ENCODE data around the gene RNF144A. TPM values are rescaled to one million over a fixed set of nuclear protein-coding genes. Genes with fewer than 3 reads are reported as not detected.

RNF144A gene
- total and polyA plus RNA-seq, 5 donors = 4.7 to 14.3 (median 10.3) TPM

- whole genome bisulfite sequencing = 62% methylated on average over 9 of the region's 9 CpGs
- no peak overlapping the region for H3K4me3 ChIP-seq (ENCODE audit: low read length)
- ATAC-seq = peak; percentile 84 to 88
- H3K27me3 ChIP-seq (ENCODE audit: control insufficient read depth, insufficient read depth) = no peaks in the 10 kb centered on the region
- peak; percentile 65 to 91 (median 84) for DNase-seq
- intact Hi-C loops (cut with DNase I) = no loop called here
- no peak overlapping the region for H3K27ac ChIP-seq (ENCODE audit: low read length)
- H3K4me1 ChIP-seq (ENCODE audit: control insufficient read depth, insufficient read depth, low read length) = peaks cover 6% of the 10 kb centered on the region
- H3K9me3 ChIP-seq (ENCODE audit: control insufficient read depth, low read length) = no peaks in the 10 kb centered on the region
These were observed 60.0 kb downstream of the RNF144A start for GRCh38 chr2:6977113-6977741.

GRCh38 chr2:6977786-6978185 lies 60.6 kb downstream of the RNF144A start:
- Histone ChIP-seq H3K9me3 (ENCODE audit: control insufficient read depth, low read length) (no peaks in the 10 kb centered on the region), H3K4me3 (ENCODE audit: low read length) (no peak overlapping the region), H3K4me1 (ENCODE audit: control insufficient read depth, insufficient read depth, low read length) (peaks cover 7% of the 10 kb centered on the region), H3K27ac (ENCODE audit: low read length) (no peak overlapping the region), H3K27me3 (ENCODE audit: control insufficient read depth, insufficient read depth) (no peaks in the 10 kb centered on the region)
- intact Hi-C loops (cut with DNase I) = no loop called here
- ATAC-seq (no peak), DNase-seq (no peak)
- 84% methylated on average over 4 of the region's 4 CpGs for WGBS

DNA sequence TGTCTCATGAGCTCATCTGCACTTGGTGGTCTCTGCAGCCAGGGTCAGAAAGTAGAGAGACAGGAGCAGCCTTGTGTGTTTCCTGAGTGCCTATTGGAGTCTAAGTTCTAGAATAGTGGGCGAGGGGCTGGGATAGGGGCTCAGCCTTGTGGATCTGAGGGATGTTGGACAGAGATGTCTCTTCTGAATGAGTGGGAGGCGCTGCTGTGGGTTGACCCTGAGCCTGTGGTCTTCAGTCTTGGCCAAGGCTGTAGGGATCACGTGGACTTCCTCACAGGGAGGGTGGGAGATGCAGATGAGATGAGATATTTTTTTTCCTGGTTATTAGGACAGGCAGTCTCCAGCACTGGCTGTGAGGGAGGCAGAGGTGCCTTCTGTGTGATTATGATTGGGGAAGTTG lies 61.8 kb downstream of the RNF144A start:
- no peak for ATAC-seq
- no peaks in the 10 kb centered on the region for H3K9me3 ChIP-seq (ENCODE audit: control insufficient read depth, low read length)
- no peaks in the 10 kb centered on the region for H3K27me3 ChIP-seq (ENCODE audit: control insufficient read depth, insufficient read depth)
- H3K4me3 ChIP-seq (ENCODE audit: low read length) = no peak overlapping the region
- no peak for DNase-seq
- 87% methylated on average over 3 of the region's 3 CpGs for WGBS
- no peak overlapping the region for H3K27ac ChIP-seq (ENCODE audit: low read length)
- H3K4me1 ChIP-seq (ENCODE audit: control insufficient read depth, insufficient read depth, low read length) = peaks cover 19% of the 10 kb centered on the region
- intact Hi-C loops (cut with DNase I) = no loop called here

- no peak for DNase-seq
- Histone ChIP-seq H3K27ac (ENCODE audit: low read length) (peak overlapping the region; percentile 25), H3K27me3 (ENCODE audit: control insufficient read depth, insufficient read depth) (no peaks in the 10 kb centered on the region), H3K4me3 (ENCODE audit: low read length) (no peak overlapping the region), H3K9me3 (ENCODE audit: control insufficient read depth, low read length) (no peaks in the 10 kb centered on the region), H3K4me1 (ENCODE audit: control insufficient read depth, insufficient read depth, low read length) (peaks cover 26% of the 10 kb centered on the region)
- 63% methylated on average over 5 of the region's 5 CpGs for WGBS
- ATAC-seq = no peak
- intact Hi-C loops (cut with DNase I) = no loop called here
These were observed 65.2 kb downstream of the RNF144A start for GRCh38 chr2:6982449-6982848.

DNA sequence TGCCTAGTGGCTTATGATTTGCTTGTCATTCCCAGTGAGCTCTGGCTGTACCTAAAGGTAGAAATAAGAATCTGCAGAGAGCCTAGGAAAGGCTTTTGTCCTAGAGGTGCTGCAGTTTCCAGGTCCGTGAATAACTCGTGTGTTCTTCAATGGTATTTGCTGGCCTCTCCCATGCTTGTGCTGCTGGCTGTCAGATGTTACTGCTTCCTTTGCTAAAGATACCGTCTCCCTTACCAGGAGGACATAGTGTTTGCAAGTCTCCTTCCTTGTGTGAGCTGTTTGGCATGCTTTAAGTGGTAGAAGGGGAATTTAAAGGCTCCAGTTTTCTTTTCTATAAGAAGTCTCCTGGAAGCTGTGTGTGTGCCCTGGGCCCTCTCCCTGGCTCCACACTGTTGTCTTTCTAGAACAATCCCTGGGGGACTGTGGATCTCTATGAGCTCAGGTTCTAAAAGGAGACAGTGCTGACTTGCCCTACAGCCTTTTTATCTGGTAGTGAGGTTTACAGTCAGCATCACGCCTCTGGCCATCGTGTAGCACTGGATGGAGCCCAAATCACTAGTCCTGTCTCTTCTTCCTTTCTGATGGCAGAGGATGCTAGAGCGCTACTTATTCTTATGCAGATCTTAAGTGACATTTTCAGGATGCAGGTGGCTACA lies 65.8 kb downstream of the RNF144A start:
- intact Hi-C loops (cut with DNase I) = no loop called here
- peak; percentile 29 to 63 for ATAC-seq
- Histone ChIP-seq H3K9me3 (ENCODE audit: control insufficient read depth, low read length) (no peaks in the 10 kb centered on the region), H3K27me3 (ENCODE audit: control insufficient read depth, insufficient read depth) (no peaks in the 10 kb centered on the region), H3K4me3 (ENCODE audit: low read length) (no peak overlapping the region), H3K27ac (ENCODE audit: low read length) (peak overlapping the region; percentile 25), H3K4me1 (ENCODE audit: control insufficient read depth, insufficient read depth, low read length) (peaks cover 24% of the 10 kb centered on the region)
- 28% methylated on average over 6 of the region's 6 CpGs for WGBS
- DNase-seq = no peak

DNA sequence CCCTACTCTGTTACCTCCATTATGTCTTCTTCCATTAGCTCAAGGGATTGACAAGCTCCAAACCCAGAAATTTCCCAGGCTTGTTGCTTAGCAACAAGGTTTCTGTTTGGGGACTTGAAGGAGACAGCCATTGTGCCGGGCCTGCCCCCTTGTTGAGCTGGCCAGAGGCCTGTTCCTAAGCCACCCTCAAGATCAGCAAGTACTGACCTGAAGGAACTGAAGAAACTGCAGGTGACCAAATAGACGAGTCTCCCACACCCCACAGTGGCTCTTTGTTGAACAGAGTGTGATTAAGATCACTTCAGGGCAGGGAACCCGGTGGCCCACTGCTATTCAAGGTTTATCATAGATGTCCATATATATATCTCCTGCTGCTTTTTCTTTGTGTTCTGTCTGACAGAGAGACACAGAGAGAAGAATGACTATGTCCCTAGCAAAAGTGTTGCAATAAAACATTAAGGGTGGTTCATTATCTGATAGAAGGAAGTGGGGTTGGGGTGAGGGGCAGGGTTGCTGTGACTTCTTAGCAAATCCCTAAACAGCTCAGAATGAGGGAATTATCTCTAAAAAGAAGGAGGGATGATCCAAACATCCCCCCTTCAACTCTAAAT lies 69.2 kb downstream of the RNF144A start:
- WGBS = 31% methylated on average over 3 of the region's 3 CpGs
- ATAC-seq = peak; percentile 51

DNA sequence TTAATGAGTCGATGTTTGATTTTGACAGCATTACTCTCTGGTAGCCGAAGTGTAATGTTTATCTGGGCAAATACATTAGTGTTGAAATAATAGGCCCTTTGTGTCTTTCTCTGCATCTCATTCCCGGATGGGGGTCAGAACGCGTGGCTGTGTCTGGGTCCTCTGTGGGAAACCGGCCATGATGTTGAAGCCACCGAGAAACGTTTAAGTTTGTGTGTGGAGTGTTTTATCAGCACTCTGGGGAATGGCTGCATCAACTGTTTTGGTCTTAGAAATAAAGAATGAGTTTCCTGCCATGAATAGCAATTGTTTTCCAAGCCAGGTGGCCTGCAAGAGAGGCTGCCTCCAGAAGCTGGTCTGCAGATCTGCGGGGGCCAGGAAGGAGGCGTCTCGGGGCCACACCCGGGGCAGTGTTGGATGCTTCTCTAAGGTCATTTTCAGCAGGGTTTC lies 69.7 kb downstream of the RNF144A start:
- Histone ChIP-seq H3K4me1 (ENCODE audit: control insufficient read depth, insufficient read depth, low read length) (peaks cover 23% of the 10 kb centered on the region), H3K27me3 (ENCODE audit: control insufficient read depth, insufficient read depth) (no peaks in the 10 kb centered on the region), H3K4me3 (ENCODE audit: low read length) (no peak overlapping the region), H3K9me3 (ENCODE audit: control insufficient read depth, low read length) (no peaks in the 10 kb centered on the region), H3K27ac (ENCODE audit: low read length) (peak overlapping the region; percentile 41)
- 30% methylated on average over 12 of the region's 12 CpGs for WGBS
- intact Hi-C loops (cut with DNase I) = no loop called here
- ATAC-seq (peak; percentile 40 to 62), DNase-seq (peak in 2 of 3 donors; percentile 43 to 73)

More for the DNA sequence above, 69.2 kb downstream of the RNF144A start:
- H3K27ac ChIP-seq (ENCODE audit: low read length) = peak overlapping the region; percentile 15
- DNase-seq = peak in 2 of 3 donors; percentile 63 to 71
- intact Hi-C loops (cut with DNase I) = no loop called here
- peaks cover 21% of the 10 kb centered on the region for H3K4me1 ChIP-seq (ENCODE audit: control insufficient read depth, insufficient read depth, low read length)
- H3K27me3 ChIP-seq (ENCODE audit: control insufficient read depth, insufficient read depth) = no peaks in the 10 kb centered on the region
- no peaks in the 10 kb centered on the region for H3K9me3 ChIP-seq (ENCODE audit: control insufficient read depth, low read length)
- H3K4me3 ChIP-seq (ENCODE audit: low read length) = no peak overlapping the region

DNA sequence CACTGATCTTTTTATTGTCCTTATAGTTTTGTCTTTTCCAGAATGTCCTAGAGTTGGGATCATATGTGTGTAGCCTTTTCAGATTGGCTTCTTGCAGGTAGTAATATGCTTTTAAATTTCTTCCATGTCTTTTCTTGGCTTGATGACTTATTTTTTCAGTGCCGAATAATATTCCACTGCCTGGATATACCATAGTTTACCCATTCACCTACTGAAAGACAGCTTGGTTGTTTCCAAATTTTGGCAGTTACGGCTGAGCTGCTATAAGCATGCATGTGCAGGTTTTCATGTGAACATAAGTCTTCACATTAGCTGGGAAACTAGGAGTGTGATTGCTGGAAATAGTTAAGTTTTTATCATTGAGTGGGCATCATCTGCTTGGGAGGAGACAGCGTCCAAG lies 73.7 kb downstream of the RNF144A start:
- DNase-seq (no peak), ATAC-seq (no peak)
- H3K4me3 ChIP-seq (ENCODE audit: low read length) = no peak overlapping the region
- WGBS = 85% methylated on average over 3 of the region's 3 CpGs
- H3K27ac ChIP-seq (ENCODE audit: low read length) = no peak overlapping the region
- intact Hi-C loops (cut with DNase I) = no loop called here
- peaks cover 25% of the 10 kb centered on the region for H3K4me1 ChIP-seq (ENCODE audit: control insufficient read depth, insufficient read depth, low read length)
- H3K9me3 ChIP-seq (ENCODE audit: control insufficient read depth, low read length) = no peaks in the 10 kb centered on the region
- no peaks in the 10 kb centered on the region for H3K27me3 ChIP-seq (ENCODE audit: control insufficient read depth, insufficient read depth)

- intact Hi-C loops (cut with DNase I) = no loop called here
- Histone ChIP-seq H3K27me3 (ENCODE audit: control insufficient read depth, insufficient read depth) (no peaks in the 10 kb centered on the region), H3K27ac (ENCODE audit: low read length) (peak overlapping the region; percentile 83), H3K4me3 (ENCODE audit: low read length) (no peak overlapping the region), H3K4me1 (ENCODE audit: control insufficient read depth, insufficient read depth, low read length) (peaks cover 17% of the 10 kb centered on the region), H3K9me3 (ENCODE audit: control insufficient read depth, low read length) (no peaks in the 10 kb centered on the region)
- ATAC-seq (no peak), DNase-seq (no peak)
- WGBS = 48% methylated on average over 4 of the region's 4 CpGs
These were observed 75.6 kb downstream of the RNF144A start for GRCh38 chr2:6992794-6993228.

- intact Hi-C loops (cut with DNase I) = no loop called here
- H3K27ac ChIP-seq (ENCODE audit: low read length) = peak overlapping the region; percentile 83
- peak; percentile 59 to 92 (median 82) for DNase-seq
- no peak overlapping the region for H3K4me3 ChIP-seq (ENCODE audit: low read length)
- no peaks in the 10 kb centered on the region for H3K9me3 ChIP-seq (ENCODE audit: control insufficient read depth, low read length)
- ATAC-seq = peak; percentile 77 to 80
- H3K4me1 ChIP-seq (ENCODE audit: control insufficient read depth, insufficient read depth, low read length) = peaks cover 17% of the 10 kb centered on the region
- WGBS = 32% methylated on average over 7 of the region's 7 CpGs
- H3K27me3 ChIP-seq (ENCODE audit: control insufficient read depth, insufficient read depth) = no peaks in the 10 kb centered on the region
These were observed 76.0 kb downstream of the RNF144A start for GRCh38 chr2:6993229-6993640.

DNA sequence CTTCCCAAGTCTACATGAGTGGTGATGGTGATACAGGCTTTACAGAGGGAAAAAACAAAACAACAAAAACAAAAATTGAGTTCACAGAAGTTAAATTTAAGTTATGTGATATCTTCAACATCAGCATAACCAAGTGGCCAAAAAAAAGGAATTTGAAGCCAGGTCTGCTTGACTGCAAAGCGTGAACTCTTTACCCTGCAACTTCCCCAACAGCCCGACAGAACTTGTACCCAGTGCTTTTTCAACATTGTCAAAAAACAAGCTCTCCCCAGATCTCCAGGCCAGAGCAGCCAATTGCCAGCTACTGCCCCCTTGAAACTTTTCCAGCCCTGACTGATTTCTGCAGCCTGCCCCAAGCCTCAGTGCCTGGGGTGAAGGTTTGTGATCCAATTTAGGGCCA lies 76.7 kb downstream of the RNF144A start:
- intact Hi-C loops (cut with DNase I) = no loop called here
- 41% methylated on average over 2 of the region's 2 CpGs for WGBS

More for the DNA sequence above, 76.7 kb downstream of the RNF144A start:
- Histone ChIP-seq H3K27ac (ENCODE audit: low read length) (no peak overlapping the region), H3K9me3 (ENCODE audit: control insufficient read depth, low read length) (no peaks in the 10 kb centered on the region), H3K27me3 (ENCODE audit: control insufficient read depth, insufficient read depth) (no peaks in the 10 kb centered on the region), H3K4me3 (ENCODE audit: low read length) (no peak overlapping the region), H3K4me1 (ENCODE audit: control insufficient read depth, insufficient read depth, low read length) (peaks cover 17% of the 10 kb centered on the region)
- DNase-seq = no peak
- ATAC-seq = peak in 1 of 2 donors; percentile 9
